Measurements from ENCODE around the gene DCPS.
"Not testable (repeated sequence)": the region's sequence is repeated elsewhere in the genome, so short reads cannot be mapped to it uniquely, and the experiment has no call there.

Gene DCPS

DNA sequence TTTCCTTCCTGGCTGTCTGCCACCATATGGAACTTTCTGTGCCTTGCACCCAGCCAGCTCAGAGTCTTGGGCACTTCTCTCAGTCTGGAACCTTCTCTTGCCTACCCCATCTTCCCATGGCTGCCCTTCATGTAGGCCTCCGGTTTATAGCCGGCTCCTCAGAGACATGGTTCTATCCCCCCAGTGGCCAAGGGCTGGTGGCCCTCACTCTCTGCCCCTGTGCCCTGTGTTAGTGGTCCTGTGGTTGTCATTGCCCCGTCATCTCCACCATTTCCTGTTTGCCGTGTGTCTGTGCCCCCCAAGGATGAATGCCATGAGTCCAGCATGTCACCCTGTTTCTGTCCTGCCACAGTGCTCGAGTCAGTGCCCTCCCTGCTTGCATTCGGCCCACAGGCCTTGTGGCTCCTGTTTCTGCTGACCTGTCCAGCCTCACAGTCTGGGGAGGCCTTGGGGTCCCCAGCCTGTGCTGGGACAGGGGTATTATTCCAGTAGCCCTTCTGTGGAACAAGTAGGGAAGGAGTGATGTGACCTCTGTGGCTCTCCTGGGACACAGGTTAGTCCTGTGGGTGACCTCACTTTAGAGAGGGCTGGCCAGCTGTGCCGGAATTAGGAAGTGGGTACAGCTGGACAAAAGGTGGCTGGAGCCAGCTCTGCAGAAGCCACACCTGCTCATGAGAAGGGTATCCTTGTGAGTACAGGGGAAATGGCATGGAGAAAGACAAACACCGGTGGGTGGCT is 82.3 kb downstream of the DCPS start:
- DNase-seq, result no peak

GRCh38 chr11:126386729-126387071 is 82.8 kb downstream of the DCPS start:
- not testable (repeated sequence) for DNase-seq

DNA sequence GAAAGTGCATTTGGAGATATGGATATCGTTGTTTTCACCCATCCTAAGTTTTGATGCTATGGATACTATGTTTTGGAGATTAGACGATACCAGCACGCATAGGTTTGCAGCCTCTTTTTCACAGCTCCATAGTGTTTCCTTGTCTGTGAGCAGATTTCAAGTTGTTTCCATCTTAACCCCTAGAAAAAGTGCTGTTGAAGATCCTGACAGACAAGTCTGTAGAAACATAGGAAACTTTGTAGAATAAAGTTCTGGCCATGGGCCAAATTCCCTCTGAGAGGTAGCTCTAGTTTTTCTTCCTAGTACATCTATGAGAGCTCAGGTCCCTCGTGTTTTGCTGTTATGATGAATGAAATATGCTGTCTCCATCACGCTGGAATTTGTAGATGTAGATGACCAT is 84.0 kb downstream of the DCPS start:
- no peak for DNase-seq

- no peak for DNase-seq
These were observed 86.5 kb downstream of the DCPS start for GRCh38 chr11:126390272-126390867.

DNA sequence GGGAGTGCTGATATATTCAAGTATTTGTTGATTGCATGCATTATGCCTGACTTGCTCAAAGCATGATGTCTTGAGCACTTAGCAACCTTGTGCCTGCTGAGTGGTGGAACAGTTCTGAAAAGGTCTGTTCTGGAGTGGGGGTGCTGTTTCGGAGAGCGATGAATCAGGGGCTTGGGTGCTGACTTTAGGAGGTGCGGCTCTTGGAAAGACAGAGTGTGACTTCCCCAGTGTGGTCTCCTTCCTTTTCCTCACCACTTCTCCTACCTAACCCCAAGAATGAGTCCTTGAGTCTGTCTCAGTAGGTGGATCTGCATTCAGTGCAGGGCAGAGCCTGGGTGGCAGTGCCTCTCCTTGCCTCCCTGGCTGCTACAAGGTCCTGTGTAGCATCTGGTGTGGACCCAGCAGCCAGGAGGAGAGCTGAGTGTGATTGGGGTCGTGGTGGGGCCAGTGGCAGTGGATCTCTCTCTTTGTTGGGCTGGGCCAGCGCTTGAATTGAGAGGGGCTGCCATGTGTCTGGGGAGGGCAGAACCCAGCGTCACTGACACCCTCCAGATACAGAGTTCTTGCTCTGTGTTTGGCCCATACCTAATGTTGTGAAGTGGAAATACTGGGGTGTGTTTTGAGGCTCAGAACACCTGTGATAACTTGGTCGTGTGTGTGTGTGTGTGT is 87.6 kb downstream of the DCPS start:
- DNase-seq, result no peak

GRCh38 chr11:126391970-126392632 is 88.2 kb downstream of the DCPS start:
- peak; percentile 86 for DNase-seq

- DNase-seq, result no peak
These were observed 88.8 kb downstream of the DCPS start for GRCh38 chr11:126392633-126393013.

DNA sequence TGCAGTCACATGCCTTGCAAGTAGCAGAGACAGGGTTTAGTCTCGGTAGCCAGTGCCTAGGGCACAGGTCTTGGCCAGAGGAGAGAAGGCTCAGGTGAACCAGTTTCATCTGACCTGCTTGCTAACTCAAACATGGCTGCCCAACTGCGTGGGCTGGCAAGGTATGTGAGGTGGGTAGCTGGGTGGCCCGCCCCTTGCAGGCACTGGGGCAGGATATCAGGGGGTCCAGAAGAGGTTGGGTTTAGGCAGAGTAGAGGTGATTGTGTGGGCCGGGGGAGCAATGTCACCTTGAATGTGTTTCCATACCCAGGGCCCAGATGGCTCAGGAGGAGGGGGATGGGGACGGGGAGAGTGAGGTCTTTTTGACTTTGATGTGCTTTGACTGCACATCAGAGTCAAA is 89.3 kb downstream of the DCPS start:
- no peak for DNase-seq

GRCh38 chr11:126394036-126394435 is 90.2 kb downstream of the DCPS start:
- no peak for DNase-seq

- not testable (repeated sequence) for DNase-seq
These were observed 90.8 kb downstream of the DCPS start for GRCh38 chr11:126394634-126395072.

All from NCI-H526 treated with DMSO at 0.1 percent for 48 hours (cell line).